Neural cell (in vitro differentiated cells): ENCODE data around the gene AGAP3. TPM values are rescaled to one million over a fixed set of nuclear protein-coding genes. Genes with fewer than 3 reads are reported as not detected.

Experiments used
- H2AFZ ChIP-seq: fragments of 200-600, 300-800 bp; sonication (generic), shearing (Covaris generic); 2 replicates; pipeline ENCODE4 v1.6.0; 2014; ENCODE audit warnings: low read depth, mild to moderate bottlenecking, antibody characterized with exemption, low read length, moderate library complexity
- H3F3A ChIP-seq: fragments of 200-600 bp; shearing (Covaris generic); 2 replicates; pipeline ENCODE4 v1.6.1; 2016; ENCODE audit warnings: mild to moderate bottlenecking, moderate library complexity, mixed read lengths, antibody characterized with exemption, low read length; ENCODE audit not compliant: insufficient read depth, poor library complexity, severe bottlenecking
- H3K27ac ChIP-seq: fragments of 200-600, 300-800 bp; sonication (generic), shearing (Covaris generic); 2 replicates; pipeline ENCODE4 v1.5.1; 2014; ENCODE audit warnings: mild to moderate bottlenecking, low read length, moderate library complexity
- H3K27me3 ChIP-seq: fragments of 300-800, 200-600 bp; sonication (generic), shearing (Covaris generic); 2 replicates; pipeline ENCODE4 v1.6.0; 2014; ENCODE audit warnings: mild to moderate bottlenecking, low read depth, low read length, moderate library complexity; ENCODE audit not compliant: insufficient read depth
- H3K36me3 ChIP-seq: fragments of 300-800, 200-600 bp; sonication (generic), shearing (Covaris generic); 2 replicates; pipeline ENCODE4 v1.5.1; 2014; ENCODE audit warnings: mild to moderate bottlenecking, antibody characterized with exemption, low read length, moderate library complexity; ENCODE audit not compliant: insufficient read depth
- H3K4me2 ChIP-seq: fragments of 300-800, 200-600 bp; sonication (generic), shearing (Covaris generic); 2 replicates; pipeline ENCODE4 v1.6.0; 2014; ENCODE audit warnings: mild to moderate bottlenecking, low read length
- H3K4me3 ChIP-seq: fragments of 300-800, 200-600 bp; sonication (generic), shearing (Covaris generic); 2 replicates; pipeline ENCODE4 v1.5.1; 2014; ENCODE audit warnings: mild to moderate bottlenecking, low read length, moderate library complexity
- H3K79me2 ChIP-seq: fragments of 200-600 bp; shearing (Covaris generic); replicated peaks from 2 replicates; pipeline ENCODE4 v1.6.0; 2014; ENCODE audit warnings: mild to moderate bottlenecking, low read length, moderate library complexity; ENCODE audit not compliant: insufficient read depth
- H3K9ac ChIP-seq: fragments of 300-800, 200-600 bp; sonication (generic), shearing (Covaris generic); 2 replicates; pipeline ENCODE4 v1.6.1; 2016; ENCODE audit warnings: mild to moderate bottlenecking, low read length, mixed read lengths
- H3K9me2 ChIP-seq: fragments of 200-600 bp; shearing (Covaris generic); 2 replicates; pipeline ENCODE4 v1.6.1; 2016; ENCODE audit warnings: mild to moderate bottlenecking, low read length, mixed read lengths; ENCODE audit not compliant: insufficient read depth
- H3K9me3 ChIP-seq: fragments of 200-600, 300-800 bp; sonication (generic), shearing (Covaris generic); 2 replicates; pipeline ENCODE4 v1.6.1; 2016; ENCODE audit warnings: mild to moderate bottlenecking, mixed run types, low read length, moderate library complexity, mixed read lengths
- H4K20me1 ChIP-seq: fragments of 200-600 bp; shearing (Covaris generic); 2 replicates; pipeline ENCODE4 v1.6.1; 2016; ENCODE audit warnings: mild to moderate bottlenecking, mixed run types; ENCODE audit not compliant: insufficient read depth
- EP300 ChIP-seq: fragments of 450-650 bp; conservative IDR thresholded peaks from 2 replicates; pipeline ENCODE4 v1.6.1; 2014; ENCODE audit warnings: antibody characterized with exemption, mild to moderate bottlenecking, moderate library complexity; ENCODE audit not compliant: poor library complexity, severe bottlenecking
- EZH2 ChIP-seq: fragments of 200-600, 300-800 bp; shearing (Covaris generic), sonication (generic); IDR thresholded peaks from 2 replicates; pipeline ENCODE4 v1.6.1; 2014; ENCODE audit warnings: antibody characterized with exemption, low read length, borderline replicate concordance, mild to moderate bottlenecking; ENCODE audit not compliant: insufficient read depth, poor library complexity, severe bottlenecking
- MXI1 ChIP-seq: fragments of 450-650 bp; conservative IDR thresholded peaks from 2 replicates; pipeline ENCODE4 v1.6.1; 2014; ENCODE audit warnings: antibody characterized with exemption, mild to moderate bottlenecking; ENCODE audit not compliant: poor library complexity, severe bottlenecking
- POLR2AphosphoS5 ChIP-seq: IDR thresholded peaks from 2 replicates; pipeline ENCODE4 v1.6.1; 2012
- RAD21 ChIP-seq: fragments of 450-650 bp; conservative IDR thresholded peaks from 2 replicates; pipeline ENCODE4 v1.6.1; 2014; ENCODE audit warnings: antibody characterized with exemption, mild to moderate bottlenecking, moderate library complexity
- SMC3 ChIP-seq: fragments of 450-650 bp; conservative IDR thresholded peaks from 2 replicates; pipeline ENCODE4 v1.6.1; 2014; ENCODE audit warnings: antibody characterized with exemption, mild to moderate bottlenecking, moderate library complexity; ENCODE audit not compliant: poor library complexity
- TAF1 ChIP-seq: IDR thresholded peaks from 2 replicates; pipeline ENCODE4 v1.6.1; 2012; ENCODE audit warnings: low read depth
- polyA plus RNA-seq: library from polyadenylated mRNA; depleted of rRNA; stranded (reverse); fragments of >200 nt; gene quantifications from 2 replicates; pipeline ENCODE4 v1.2.3, GENCODE V29; 2014
- TF ChIP-seq, protein P1 (sequence below): fragments of 450-650 bp; IDR thresholded peaks from 2 replicates; pipeline ENCODE4 v1.5.1; 2014; ENCODE audit warnings: antibody characterized with exemption, mild to moderate bottlenecking, moderate library complexity; ENCODE audit not compliant: poor library complexity, severe bottlenecking
- TF ChIP-seq, protein P2 (sequence below): IDR thresholded peaks from 2 replicates; pipeline ENCODE4 v1.6.1; 2012; ENCODE audit warnings: borderline replicate concordance

Gene AGAP3
- polyA plus RNA-seq, 1 donor from 2014 or later = 117 TPM

- Histone ChIP-seq H3K27me3 (peaks cover 7% of the 10 kb centered on the region), H3K4me2 (no peak overlapping the region), H4K20me1 (no peaks in the 10 kb centered on the region), H3K9ac (no peak overlapping the region), H3K9me2 (no peaks in the 10 kb centered on the region), H3K27ac (no peak overlapping the region), H3K36me3 (no peaks in the 10 kb centered on the region), H3F3A (no peaks in the 10 kb centered on the region), H2AFZ (no peak overlapping the region), H3K4me3 (no peak overlapping the region), H3K79me2 (no peaks in the 10 kb centered on the region), H3K9me3 (no peaks in the 10 kb centered on the region)
- no peak for TF ChIP-seq EP300
- TF ChIP-seq RAD21 = no peak
Measured at GRCh38 chr7:151064454-151064853, 21.8 kb upstream of the AGAP3 start.

DNA sequence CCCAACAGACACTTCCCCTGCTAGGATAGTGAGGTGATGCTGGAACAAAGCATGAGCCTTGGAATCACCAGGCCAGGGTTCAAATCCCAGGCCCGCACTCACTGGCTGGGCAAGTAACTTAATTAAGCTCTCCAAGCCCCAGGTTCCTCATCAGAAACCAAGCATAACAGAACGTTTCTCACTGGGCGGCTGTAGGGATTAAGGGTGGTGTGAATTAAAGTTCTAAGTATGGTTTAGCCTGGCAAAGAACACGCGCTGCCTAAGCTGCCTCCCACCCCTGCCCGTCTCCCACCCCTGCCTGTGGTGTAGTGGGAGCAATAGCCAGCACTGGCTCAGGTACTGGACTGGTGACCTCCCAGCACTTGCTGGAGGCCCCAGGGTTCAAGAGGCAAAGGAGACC is 21.3 kb upstream of the AGAP3 start:
- Histone ChIP-seq H3K36me3 (no peaks in the 10 kb centered on the region), H3K9me2 (no peaks in the 10 kb centered on the region), H4K20me1 (no peaks in the 10 kb centered on the region), H3K27ac (no peak overlapping the region), H3K27me3 (peaks cover 5% of the 10 kb centered on the region), H3K79me2 (no peaks in the 10 kb centered on the region), H2AFZ (no peak overlapping the region), H3K9me3 (no peaks in the 10 kb centered on the region), H3F3A (no peaks in the 10 kb centered on the region), H3K4me2 (no peak overlapping the region), H3K9ac (no peak overlapping the region), H3K4me3 (no peak overlapping the region)
- TF ChIP-seq POLR2AphosphoS5 (no peak), EP300 (no peak), MXI1 (no peak), EZH2 (no peak), SMC3 (no peak), RAD21 (no peak), TAF1 (no peak)
- TF ChIP-seq, protein P1, sequence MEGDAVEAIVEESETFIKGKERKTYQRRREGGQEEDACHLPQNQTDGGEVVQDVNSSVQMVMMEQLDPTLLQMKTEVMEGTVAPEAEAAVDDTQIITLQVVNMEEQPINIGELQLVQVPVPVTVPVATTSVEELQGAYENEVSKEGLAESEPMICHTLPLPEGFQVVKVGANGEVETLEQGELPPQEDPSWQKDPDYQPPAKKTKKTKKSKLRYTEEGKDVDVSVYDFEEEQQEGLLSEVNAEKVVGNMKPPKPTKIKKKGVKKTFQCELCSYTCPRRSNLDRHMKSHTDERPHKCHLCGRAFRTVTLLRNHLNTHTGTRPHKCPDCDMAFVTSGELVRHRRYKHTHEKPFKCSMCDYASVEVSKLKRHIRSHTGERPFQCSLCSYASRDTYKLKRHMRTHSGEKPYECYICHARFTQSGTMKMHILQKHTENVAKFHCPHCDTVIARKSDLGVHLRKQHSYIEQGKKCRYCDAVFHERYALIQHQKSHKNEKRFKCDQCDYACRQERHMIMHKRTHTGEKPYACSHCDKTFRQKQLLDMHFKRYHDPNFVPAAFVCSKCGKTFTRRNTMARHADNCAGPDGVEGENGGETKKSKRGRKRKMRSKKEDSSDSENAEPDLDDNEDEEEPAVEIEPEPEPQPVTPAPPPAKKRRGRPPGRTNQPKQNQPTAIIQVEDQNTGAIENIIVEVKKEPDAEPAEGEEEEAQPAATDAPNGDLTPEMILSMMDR = no peak
- TF ChIP-seq, protein P2, sequence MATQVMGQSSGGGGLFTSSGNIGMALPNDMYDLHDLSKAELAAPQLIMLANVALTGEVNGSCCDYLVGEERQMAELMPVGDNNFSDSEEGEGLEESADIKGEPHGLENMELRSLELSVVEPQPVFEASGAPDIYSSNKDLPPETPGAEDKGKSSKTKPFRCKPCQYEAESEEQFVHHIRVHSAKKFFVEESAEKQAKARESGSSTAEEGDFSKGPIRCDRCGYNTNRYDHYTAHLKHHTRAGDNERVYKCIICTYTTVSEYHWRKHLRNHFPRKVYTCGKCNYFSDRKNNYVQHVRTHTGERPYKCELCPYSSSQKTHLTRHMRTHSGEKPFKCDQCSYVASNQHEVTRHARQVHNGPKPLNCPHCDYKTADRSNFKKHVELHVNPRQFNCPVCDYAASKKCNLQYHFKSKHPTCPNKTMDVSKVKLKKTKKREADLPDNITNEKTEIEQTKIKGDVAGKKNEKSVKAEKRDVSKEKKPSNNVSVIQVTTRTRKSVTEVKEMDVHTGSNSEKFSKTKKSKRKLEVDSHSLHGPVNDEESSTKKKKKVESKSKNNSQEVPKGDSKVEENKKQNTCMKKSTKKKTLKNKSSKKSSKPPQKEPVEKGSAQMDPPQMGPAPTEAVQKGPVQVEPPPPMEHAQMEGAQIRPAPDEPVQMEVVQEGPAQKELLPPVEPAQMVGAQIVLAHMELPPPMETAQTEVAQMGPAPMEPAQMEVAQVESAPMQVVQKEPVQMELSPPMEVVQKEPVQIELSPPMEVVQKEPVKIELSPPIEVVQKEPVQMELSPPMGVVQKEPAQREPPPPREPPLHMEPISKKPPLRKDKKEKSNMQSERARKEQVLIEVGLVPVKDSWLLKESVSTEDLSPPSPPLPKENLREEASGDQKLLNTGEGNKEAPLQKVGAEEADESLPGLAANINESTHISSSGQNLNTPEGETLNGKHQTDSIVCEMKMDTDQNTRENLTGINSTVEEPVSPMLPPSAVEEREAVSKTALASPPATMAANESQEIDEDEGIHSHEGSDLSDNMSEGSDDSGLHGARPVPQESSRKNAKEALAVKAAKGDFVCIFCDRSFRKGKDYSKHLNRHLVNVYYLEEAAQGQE = no peak

- H3K9ac ChIP-seq = no peak overlapping the region
- no peak overlapping the region for H2AFZ ChIP-seq
- no peaks in the 10 kb centered on the region for H3F3A ChIP-seq
- no peaks in the 10 kb centered on the region for H3K79me2 ChIP-seq
- no peaks in the 10 kb centered on the region for H3K9me2 ChIP-seq
- peaks cover under 1% of the 10 kb centered on the region for H3K27me3 ChIP-seq
- H3K27ac ChIP-seq = no peak overlapping the region
- H3K36me3 ChIP-seq = no peaks in the 10 kb centered on the region
- H3K4me3 ChIP-seq = no peak overlapping the region
- no peak overlapping the region for H3K4me2 ChIP-seq
- H4K20me1 ChIP-seq = no peaks in the 10 kb centered on the region
- TF ChIP-seq POLR2AphosphoS5 (no peak), MXI1 (no peak), EP300 (no peak), EZH2 (no peak), TAF1 (no peak), RAD21 (no peak), SMC3 (no peak)
- TF ChIP-seq, protein P2 = no peak
- TF ChIP-seq, protein P1 = no peak
- no peaks in the 10 kb centered on the region for H3K9me3 ChIP-seq
Measured at GRCh38 chr7:151065516-151065915, 20.8 kb upstream of the AGAP3 start.
